Hematopoietic multipotent progenitor cell treated with erythropoietin and hydrocortisone succinate and interleukin-3 and kit ligand, for 6 days (in vitro differentiated cells): ENCODE results near the gene S100A2.
A peak's percentile ranks its signal among the peaks of the same experiment; 100 is the strongest.
"Not testable (repeated sequence)": the region's sequence is repeated elsewhere in the genome, so short reads cannot be mapped to it uniquely, and the experiment has no call there.

Experiments
- DNase-seq: peaks from one replicate; pipeline ENCODE4 v3.0.0-alpha.2; 2015

Gene S100A2

DNA sequence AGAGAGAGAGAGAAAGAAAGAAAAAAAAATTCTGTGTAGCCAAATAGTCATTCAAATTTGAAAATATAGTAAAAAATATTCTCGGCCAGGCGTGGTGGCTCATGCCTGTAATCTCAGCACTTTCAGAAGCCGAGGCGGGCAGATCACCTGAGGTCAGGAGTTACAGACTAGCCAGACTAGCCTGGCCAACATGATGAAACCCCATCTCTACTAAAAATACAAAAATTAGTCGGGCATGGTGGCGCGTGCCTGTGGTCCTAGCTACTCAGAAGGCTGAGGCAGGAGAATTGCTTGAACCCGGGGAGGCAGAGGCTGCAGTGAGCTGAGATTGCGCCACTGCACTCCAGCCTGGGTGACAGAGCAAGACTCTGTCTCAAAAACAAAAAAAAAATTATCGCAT, 22.4 kb upstream of the S100A2 start:
- not testable (repeated sequence) for DNase-seq

GRCh38 chr1:153587314-153587713, 21.7 kb upstream of the S100A2 start:
- no peak for DNase-seq

- no peak for DNase-seq
These were observed 20.7 kb upstream of the S100A2 start for GRCh38 chr1:153586347-153586746.

GRCh38 chr1:153585006-153585405, 19.4 kb upstream of the S100A2 start:
- no peak for DNase-seq

DNA sequence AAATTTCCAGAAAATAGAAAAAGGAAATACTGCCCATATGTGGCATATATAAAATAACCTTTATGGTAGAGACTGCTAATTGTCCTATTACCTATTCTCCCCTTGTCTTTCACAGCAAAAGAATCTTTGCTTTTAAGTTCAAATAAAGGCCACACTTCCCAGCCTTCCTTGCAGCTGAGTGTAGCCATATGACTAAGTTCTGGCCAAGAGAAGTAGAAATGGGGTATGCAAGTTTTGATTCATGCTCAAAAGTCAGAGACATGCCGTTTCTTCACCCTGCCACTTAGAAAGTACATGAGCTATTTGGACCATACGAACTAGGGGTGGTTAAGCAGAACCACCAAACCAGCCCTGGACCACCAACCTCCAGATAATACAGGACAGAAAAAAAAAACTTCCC, 18.3 kb upstream of the S100A2 start:
- no peak for DNase-seq

DNA sequence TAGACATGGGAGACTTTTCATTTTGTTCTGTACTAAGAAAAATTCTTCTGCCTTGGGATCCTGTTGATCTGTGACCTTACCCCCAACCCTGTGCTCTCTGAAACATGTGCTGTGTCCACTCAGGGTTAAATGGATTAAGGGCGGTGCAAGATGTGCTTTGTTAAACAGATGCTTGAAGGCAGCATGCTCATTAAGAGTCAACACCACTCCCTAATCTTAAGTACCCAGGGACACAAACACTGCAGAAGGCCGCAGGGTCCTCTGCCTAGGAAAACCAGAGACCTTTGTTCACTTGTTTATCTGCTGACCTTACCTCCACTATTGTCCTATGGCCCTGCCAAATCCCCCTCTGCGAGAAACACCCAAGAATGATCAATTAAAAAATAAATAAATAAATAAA, 17.9 kb upstream of the S100A2 start:
- DNase-seq: not testable (repeated sequence)

GRCh38 chr1:153582836-153583235, 17.2 kb upstream of the S100A2 start:
- not testable (repeated sequence) for DNase-seq

DNA sequence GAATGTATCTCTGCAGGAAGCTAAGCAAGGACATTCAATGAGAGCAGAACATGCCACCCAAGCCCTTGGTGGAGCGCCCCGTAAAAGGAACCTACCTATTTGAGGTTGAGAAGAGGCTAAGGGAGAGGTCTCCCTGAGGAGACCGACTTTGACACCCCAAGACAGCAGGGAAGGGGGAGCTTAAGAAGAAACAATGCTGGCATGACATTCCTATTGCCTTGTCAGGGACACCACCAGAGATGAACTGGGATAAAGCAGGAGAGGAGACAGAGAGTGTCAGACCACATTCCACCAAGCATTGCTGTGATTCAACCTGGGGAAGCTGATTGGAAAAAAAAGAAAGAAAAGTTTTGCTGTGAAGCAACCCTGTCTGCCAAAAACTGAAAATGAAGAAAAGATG, 13.3 kb upstream of the S100A2 start:
- DNase-seq: no peak

DNA sequence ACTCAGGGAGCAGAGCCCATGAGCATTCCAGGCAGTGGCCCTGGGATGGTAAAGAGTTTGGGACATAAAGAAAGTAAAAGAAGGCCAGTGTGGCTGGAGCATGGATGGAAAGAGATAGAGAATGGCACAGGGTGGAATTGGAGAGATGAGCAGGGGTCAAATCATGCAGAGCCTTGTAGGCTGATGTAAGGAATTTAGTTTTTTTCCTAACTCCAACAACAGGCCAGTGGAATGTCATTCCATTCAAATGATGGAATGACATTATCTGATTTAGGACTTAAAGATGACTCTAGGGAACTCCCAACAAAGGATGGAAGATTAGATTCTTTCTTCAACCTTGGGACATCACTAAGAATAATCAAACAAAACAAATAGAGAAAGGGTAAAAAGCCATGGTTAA, 12.8 kb upstream of the S100A2 start:
- no peak for DNase-seq

- DNase-seq: peak; percentile 66
These were observed 12.0 kb upstream of the S100A2 start for GRCh38 chr1:153577624-153578051.

DNA sequence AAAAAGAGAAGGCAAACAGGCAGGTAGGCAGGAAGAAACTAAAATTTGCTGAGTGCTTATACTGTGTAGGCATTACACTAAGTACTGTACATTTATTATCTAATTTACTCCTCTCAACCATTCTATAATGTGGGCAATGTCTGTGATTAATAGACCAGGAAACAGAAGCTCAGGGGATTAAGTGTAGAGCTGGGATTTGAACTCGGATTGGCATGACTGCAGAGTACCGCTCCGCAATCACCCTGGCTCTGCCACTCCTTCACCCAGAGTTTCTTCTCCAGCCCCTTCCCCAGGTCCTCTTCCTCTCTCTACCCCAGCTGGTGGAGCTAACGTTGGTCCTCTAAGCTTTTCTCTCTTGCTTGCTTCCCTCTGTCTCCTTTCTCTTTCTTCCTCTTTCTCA, 11.5 kb upstream of the S100A2 start:
- DNase-seq: no peak

- DNase-seq: not testable (repeated sequence)
These were observed 9.9 kb upstream of the S100A2 start for GRCh38 chr1:153575497-153575896.

GRCh38 chr1:153575081-153575491, 9.4 kb upstream of the S100A2 start:
- DNase-seq: not testable (repeated sequence)

GRCh38 chr1:153573351-153573750, 7.7 kb upstream of the S100A2 start:
- DNase-seq: no peak

GRCh38 chr1:153572569-153573015, 6.9 kb upstream of the S100A2 start:
- DNase-seq: peak; percentile 87

DNA sequence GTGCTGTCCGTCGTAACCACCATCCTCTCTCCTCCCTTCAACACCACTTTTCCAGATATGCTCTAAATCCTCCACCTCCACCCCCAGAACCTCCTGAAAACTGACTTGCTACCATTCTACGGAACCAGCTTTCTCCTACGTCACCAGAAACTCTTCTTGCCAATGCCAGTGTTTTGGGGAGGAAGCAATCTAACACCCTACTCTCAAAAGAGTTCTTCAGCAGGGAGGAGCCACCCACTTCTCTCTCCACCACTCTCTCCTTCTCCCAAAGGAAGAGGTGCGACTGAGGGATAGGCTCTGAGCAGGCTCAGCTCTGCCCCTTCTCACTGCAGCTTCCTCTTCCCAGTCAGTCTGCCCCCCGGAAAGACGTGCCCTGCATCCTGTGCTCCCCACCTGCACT, 6.1 kb upstream of the S100A2 start:
- no peak for DNase-seq

DNA sequence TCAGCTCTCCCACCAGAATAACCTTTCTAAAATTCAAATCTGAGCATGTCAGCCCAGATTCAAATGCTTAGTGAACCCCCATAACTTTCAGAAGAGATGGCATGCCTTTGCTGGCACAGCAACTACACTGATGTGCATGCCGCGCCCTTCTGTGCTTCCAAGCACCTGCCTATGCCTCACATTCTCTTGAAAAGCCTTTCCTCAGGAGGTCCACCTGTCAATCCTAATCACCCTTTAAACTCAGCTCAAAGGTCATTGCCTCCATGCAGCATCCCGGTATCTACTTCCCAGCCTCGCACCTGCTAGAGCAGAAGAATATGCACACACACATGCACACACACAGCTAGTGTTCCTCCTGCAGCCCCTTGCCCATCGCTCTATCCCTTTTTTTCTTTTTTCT, 5.2 kb upstream of the S100A2 start:
- DNase-seq: no peak

- DNase-seq: no peak
These were observed 3.8 kb upstream of the S100A2 start for GRCh38 chr1:153569465-153569864.

- DNase-seq: peak; percentile 92
These were observed 2.9 kb upstream of the S100A2 start for GRCh38 chr1:153568367-153569099.

DNA sequence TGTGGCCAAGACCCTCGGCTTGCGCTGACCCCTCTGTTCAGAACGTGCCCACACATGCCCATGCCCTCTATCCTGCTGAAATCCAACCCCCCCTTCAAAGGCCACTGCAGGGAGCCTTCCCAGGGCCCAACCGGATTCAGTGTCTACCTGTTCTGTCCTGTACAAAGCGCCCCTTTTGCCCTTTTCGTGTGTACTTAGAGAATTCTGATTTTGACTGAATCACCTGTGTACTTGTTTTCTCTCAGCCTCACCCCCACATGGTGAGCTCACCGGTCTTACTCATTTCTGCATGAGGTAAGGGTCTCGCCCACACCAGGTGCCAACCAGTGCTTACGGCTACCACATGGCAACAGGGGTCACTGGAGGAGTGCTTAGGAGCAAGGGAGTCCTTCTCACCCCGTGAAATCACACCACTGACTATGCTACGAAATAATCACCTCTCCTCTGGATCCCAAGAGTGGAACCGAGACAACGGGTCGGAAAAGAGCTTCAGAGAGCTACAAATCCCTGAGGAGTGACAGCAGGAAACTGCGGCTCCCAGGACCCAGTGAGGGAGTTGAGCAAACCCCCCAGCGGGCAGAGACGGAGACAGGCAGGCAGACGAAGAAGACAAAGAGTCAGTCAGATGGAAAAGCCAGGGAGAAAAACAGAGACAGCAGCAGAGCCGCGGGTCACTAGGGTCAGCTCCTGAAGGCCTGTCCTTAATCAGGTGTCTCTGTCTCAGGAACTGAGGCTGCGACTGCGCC, 2.1 kb upstream of the S100A2 start:
- no peak for DNase-seq

- DNase-seq: peak; percentile 99
These were observed 1.0 kb upstream of the S100A2 start for GRCh38 chr1:153566414-153567371.

GRCh38 chr1:153563991-153564390, 1.7 kb downstream of the S100A2 start:
- no peak for DNase-seq

GRCh38 chr1:153563483-153563901, 2.2 kb downstream of the S100A2 start:
- DNase-seq: no peak
